Measurements from ENCODE around the gene TCF3.

TCF3 gene

GRCh38 chr19:1560286-1560882 lies 92.0 kb downstream of the TCF3 start:
- Mint-ChIP-seq H3K36me3 (peaks cover 0 to 2% of the 10 kb centered on the region in 2 donors), H3K27ac (no peak overlapping the region), H3K27me3 (no peaks in the 10 kb centered on the region), H3K4me3 (no peak overlapping the region), H3K9me3 (no peaks in the 10 kb centered on the region), H3K4me1 (no peaks in the 10 kb centered on the region)
- DNase-seq (no peak), ATAC-seq (replicated peaks) (no peak)

Measured in stimulated activated naive B cell treated with anti-CD40 and anti-IgM and Interleukin-4, amounts not matched to agents 10 μg/mL and 1 μg/mL and 100 μg/mL, for 72 hours (primary cell).